CD4-positive, alpha-beta T cell (primary cell): ENCODE measurements around the gene NLRP5. TPM values are rescaled to one million over a fixed set of nuclear protein-coding genes. Genes with fewer than 3 reads are reported as not detected.

Experiments used
- ATAC-seq: fragments of 200-7000 bp; cut with Tn5 transposase; one replicate; pipeline ENCODE4 v1.10.0; 2022; ENCODE audit warnings: mild to moderate bottlenecking; ENCODE audit not compliant: poor library complexity
- CTCF ChIA-PET: fragments of 350-600 bp; sonication (Branson Sonifier 250); formaldehyde crosslinking; loops from one replicate; lab custom pipeline; 2021; ENCODE audit warnings: antibody characterized with exemption, inconsistent platforms; lab: Charles Lee
- POLR2A ChIA-PET: fragments of 350-600 bp; sonication (Branson Sonifier 250); formaldehyde crosslinking; loops from one replicate; lab custom pipeline; 2021; ENCODE audit warnings: antibody characterized with exemption, inconsistent platforms; lab: Charles Lee
- DNase-seq, 14 experiments: peaks; one replicate each; pipeline ENCODE4 v3.0.0-alpha.2; 2013 to 2020; ENCODE audit warnings: mixed read lengths in 2 of 14
- H3K27ac ChIP-seq, 2 donors: one replicate each; pipeline versions ENCODE4 v1.5.1 to v1.7.0; 2013; ENCODE audit warnings: low read length in 2 of 2, low read depth in 1 of 2, mild to moderate bottlenecking in 1 of 2
- H3K27me3 ChIP-seq, 2 experiments: 1 replicate in 1 of 2; 2 replicates in 1 of 2; pipeline versions ENCODE4 v1.6.1 to v1.7.0; 2013; ENCODE audit warnings: low read length in 2 of 2, control low read depth in 1 of 2, mild to moderate bottlenecking in 1 of 2, moderate library complexity in 1 of 2; ENCODE audit not compliant: insufficient read depth in 2 of 2, control insufficient read depth in 1 of 2
- H3K36me3 ChIP-seq: one replicate; pipeline ENCODE4 v1.6.1; 2013; ENCODE audit warnings: low read length, control low read depth; ENCODE audit not compliant: insufficient read depth
- H3K4me1 ChIP-seq: one replicate; pipeline ENCODE4 v1.6.1; 2013; ENCODE audit warnings: low read length, control low read depth; ENCODE audit not compliant: insufficient read depth
- H3K4me3 ChIP-seq: one replicate; pipeline ENCODE4 v1.5.1; 2013; ENCODE audit warnings: mild to moderate bottlenecking, low read length, moderate library complexity
- H3K9me3 ChIP-seq, 2 experiments: 1 replicate in 1 of 2; 2 replicates in 1 of 2; pipeline versions ENCODE4 v1.6.1 to v1.7.0; 2013; ENCODE audit warnings: low read length in 2 of 2, mild to moderate bottlenecking in 2 of 2, control low read depth in 1 of 2, moderate library complexity in 1 of 2; ENCODE audit not compliant: control insufficient read depth in 1 of 2, insufficient read depth in 1 of 2
- H3K27ac Mint-ChIP-seq: one replicate; pipeline ENCODE4 v1.8.0; 2020; ENCODE audit warnings: mixed read lengths
- H3K27me3 Mint-ChIP-seq: one replicate; pipeline ENCODE4 v1.8.0; 2021; ENCODE audit warnings: mixed read lengths
- H3K36me3 Mint-ChIP-seq: one replicate; pipeline ENCODE4 v1.8.0; 2021; ENCODE audit warnings: low read depth, mixed read lengths
- H3K4me1 Mint-ChIP-seq: one replicate; pipeline ENCODE4 v1.8.0; 2021; ENCODE audit warnings: low read depth, mixed read lengths
- H3K4me3 Mint-ChIP-seq: one replicate; pipeline ENCODE4 v1.8.0; 2020; ENCODE audit warnings: mild to moderate bottlenecking, mixed read lengths
- H3K9me3 Mint-ChIP-seq: one replicate; pipeline ENCODE4 v1.8.0; 2020; ENCODE audit warnings: mixed read lengths
- CTCF ChIP-seq: fragments of 200-600 bp; IDR thresholded peaks from one replicate; pipeline ENCODE4 v1.8.0; 2022; ENCODE audit warnings: antibody characterized with exemption, mild to moderate bottlenecking
- intact Hi-C, 2 experiments: fragments of 100-400 bp; cut with DNase I in 1 of 2; cut with micrococcal nuclease in 1 of 2; formaldehyde crosslinking; loops; one replicate each; pipeline versions ENCODE4 v1.15.1 to v1.9.0; 2023 to 2025; cut with DNase I, micrococcal nuclease
- total RNA-seq, 174 experiments: library from RNA in 2 of 174; stranded (reverse) in 2 of 174; gene quantifications; one replicate each; pipeline ENCODE4 v1.2.3 and lab custom pipeline; 2021 to 2026

NLRP5 gene
- total RNA-seq, 2 experiments from 2014 or later, result not detected

GRCh38 chr19:56109226-56109625 lies 122.7 kb downstream of the NLRP5 start:
- ATAC-seq (no peak), DNase-seq (no peak)
- Histone ChIP-seq H3K9me3 (no peaks in the 10 kb centered on the region), H3K4me3 (no peak overlapping the region), H3K36me3 (peaks cover 6% of the 10 kb centered on the region), H3K27me3 (no peaks in the 10 kb centered on the region), H3K4me1 (peaks cover 74% of the 10 kb centered on the region), H3K27ac (no peak overlapping the region)
- peaks cover 9% of the 10 kb centered on the region for H3K36me3 Mint-ChIP-seq
- no peak for TF ChIP-seq CTCF
- peaks cover 73% of the 10 kb centered on the region for H3K4me1 Mint-ChIP-seq
- no peak overlapping the region for H3K4me3 Mint-ChIP-seq
- no peak overlapping the region for H3K27ac Mint-ChIP-seq
- H3K27me3 Mint-ChIP-seq, result no peaks in the 10 kb centered on the region
- no peaks in the 10 kb centered on the region for H3K9me3 Mint-ChIP-seq
- intact Hi-C loops, result loop anchor here in 1 of 2 experiments (5.0 kb wide), 1 partner anchor 33 kb away; the partner anchor contains the start of gene ZNF444
- POLR2A ChIA-PET, result no interaction called here
- CTCF ChIA-PET, result no interaction called here

- Mint-ChIP-seq H3K9me3 (no peaks in the 10 kb centered on the region), H3K27me3 (no peaks in the 10 kb centered on the region), H3K4me1 (peaks cover 69% of the 10 kb centered on the region), H3K4me3 (peak overlapping the region; percentile 79), H3K27ac (peak overlapping the region; percentile 91), H3K36me3 (peaks cover 10% of the 10 kb centered on the region)
- DNase-seq (no peak), ATAC-seq (no peak)
- ChIA-PET POLR2A (interaction anchor here (1.0 to 1.9 kb wide), 4 partner anchors 10 to 61 kb away, joined by 3 to 16 read pairs (median 6); partner anchors contain the start of genes ZNF444 and ZNF787), CTCF (no interaction called here)
- TF ChIP-seq CTCF, result no peak
- Histone ChIP-seq H3K4me1 (peaks cover 72% of the 10 kb centered on the region), H3K36me3 (peaks cover 6% of the 10 kb centered on the region), H3K4me3 (no peak overlapping the region), H3K9me3 (no peaks in the 10 kb centered on the region), H3K27ac (peak overlapping the region in 1 of 2 donors; percentile 48), H3K27me3 (no peaks in the 10 kb centered on the region)
- intact Hi-C loops, result loop anchor here in 1 of 2 experiments (1.0 kb wide), 1 partner anchor 31 kb away; the partner anchor contains the start of gene ZNF444
Measured at GRCh38 chr19:56110515-56111448, 124.2 kb downstream of the NLRP5 start.

Other genes with a start within 250 kb of the NLRP5 start
- gene NLRP9, start 248.4 kb upstream of the NLRP5 start, total RNA-seq, result not detected
- gene RFPL4A, start 227.7 kb upstream of the NLRP5 start, total RNA-seq, result not detected
- gene RFPL4AL1, start 217.7 kb upstream of the NLRP5 start, total RNA-seq, result not detected
- not detected for gene NLRP11, start 154.8 kb upstream of the NLRP5 start, total RNA-seq
- not detected for gene NLRP4, start 150.2 kb upstream of the NLRP5 start, total RNA-seq
- not detected for gene NLRP13, start 54.4 kb upstream of the NLRP5 start, total RNA-seq
- not detected for gene NLRP8, start 38.9 kb upstream of the NLRP5 start, total RNA-seq
- 10 to 100 TPM; 11.4 to 11.5 TPM for gene ZNF787, start 134.5 kb downstream of the NLRP5 start, total RNA-seq
- 10 to 100 TPM; 13.5 TPM for gene ZNF444, start 154.5 kb downstream of the NLRP5 start, total RNA-seq
- not detected for gene GALP, start 189.2 kb downstream of the NLRP5 start, total RNA-seq
- gene ZSCAN5B, start 211.0 kb downstream of the NLRP5 start, total RNA-seq, result not detected
- not detected for gene ZSCAN5C, start 215.5 kb downstream of the NLRP5 start, total RNA-seq